SK-N-MC (cell line): ENCODE results near the gene C10orf67.
"Not testable (repeated sequence)": the region's sequence is repeated elsewhere in the genome, so short reads cannot be mapped to it uniquely, and the experiment has no call there.

Source experiments
- EZH2 ChIP-seq: fragments of 200-600 bp; sonication (generic); IDR thresholded peaks from one replicate; pipeline ENCODE4 v1.6.1; 2017; ENCODE audit warnings: antibody characterized with exemption
- FOXP2 ChIP-seq: optimal IDR thresholded peaks from 2 replicates; pipeline ENCODE3; 2011; ENCODE audit warnings: mild to moderate bottlenecking, moderate library complexity; ENCODE audit not compliant: insufficient read depth; ENCODE audit errors: extremely low read length, control extremely low read depth
- POLR2AphosphoS5 ChIP-seq: IDR thresholded peaks from 2 replicates; pipeline ENCODE4 v1.6.1; 2012; ENCODE audit warnings: mild to moderate bottlenecking, low read depth, low read length, borderline replicate concordance

DNA sequence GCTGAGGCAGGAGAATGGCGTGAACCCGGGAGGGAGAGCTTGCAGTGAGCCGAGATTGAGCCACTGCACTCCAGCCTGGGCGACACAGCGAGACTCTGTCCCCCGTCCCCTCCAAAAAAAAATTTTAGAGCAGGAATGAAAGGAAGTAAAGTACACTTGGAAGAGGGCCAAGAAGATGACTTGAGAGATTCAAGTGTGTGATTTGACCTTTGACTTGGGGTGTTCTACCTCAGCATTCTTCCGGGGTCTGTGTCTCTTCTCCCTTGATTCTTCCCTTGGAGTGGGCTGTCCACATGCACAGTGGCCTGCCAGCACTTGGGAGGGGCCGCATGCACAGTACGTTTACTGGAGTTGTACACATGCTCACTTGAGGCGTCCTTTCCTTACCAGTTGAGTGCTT, 45.8 kb upstream of the C10orf67 start:
- not testable (repeated sequence) for TF ChIP-seq EZH2, FOXP2, POLR2AphosphoS5
